Epithelial cell of alveolus of lung (primary cell): ENCODE data around the gene NOPCHAP1. TPM values are rescaled to one million over a fixed set of nuclear protein-coding genes. Genes with fewer than 3 reads are reported as not detected.

Source experiments
- total RNA-seq: library from RNA; depleted of rRNA; stranded (reverse); fragments of >200 nt; gene quantifications from 2 replicates; pipeline ENCODE4 v1.2.1, GENCODE V29; 2015

Gene NOPCHAP1
- 1.4 and 8.8 TPM in 2 replicates for total RNA-seq

GRCh38 chr12:104986022-104986941 lies at the start of gene NOPCHAP1:
TSS of gene NOPCHAP1 (plus strand) at chr12:104986316. CDS start at chr12:104986353, 37 bp downstream.

GRCh38 chr12:104958001-104958804 lies 27.9 kb upstream of the NOPCHAP1 start, which contains the start of gene SLC41A2:
TSS of gene SLC41A2 (minus strand) at chr12:104958290. CDS start at chr12:104928527, 29,763 bp downstream.

Other genes with a start within 250 kb of the NOPCHAP1 start
- gene SLC41A2, start 28.0 kb upstream of the NOPCHAP1 start, total RNA-seq, result 4.7 and 17.5 TPM in 2 replicates
- 35.3 and 39.6 TPM in 2 replicates for gene ALDH1L2, start 98.1 kb downstream of the NOPCHAP1 start, total RNA-seq
- 28.8 and 29.8 TPM in 2 replicates for gene WASHC4, start 121.4 kb downstream of the NOPCHAP1 start, total RNA-seq
- 14.9 and 19.0 TPM in 2 replicates for gene APPL2, start 249.9 kb downstream of the NOPCHAP1 start, total RNA-seq